Globus pallidus (tissue), 1 donor: ENCODE data around the gene PRICKLE1.

Experiments
- DNase-seq: peaks from one replicate; pipeline ENCODE4 v3.0.0-alpha.2; 2015; ENCODE audit warnings: low spot score

Gene PRICKLE1

GRCh38 chr12:42448841-42449240 is 140.7 kb downstream of the PRICKLE1 start:
- no peak for DNase-seq

GRCh38 chr12:42447371-42447786 is 142.2 kb downstream of the PRICKLE1 start:
- no peak for DNase-seq

- DNase-seq, result no peak
These were observed 142.8 kb downstream of the PRICKLE1 start for GRCh38 chr12:42446761-42447160.

- no peak for DNase-seq
These were observed 143.7 kb downstream of the PRICKLE1 start for GRCh38 chr12:42445891-42446290.

GRCh38 chr12:42444192-42444943 is 145.2 kb downstream of the PRICKLE1 start:
- no peak for DNase-seq

GRCh38 chr12:42442888-42443287 is 146.7 kb downstream of the PRICKLE1 start:
- DNase-seq, result no peak

GRCh38 chr12:42442311-42442759 is 147.2 kb downstream of the PRICKLE1 start:
- no peak for DNase-seq

GRCh38 chr12:42440608-42441007 is 148.9 kb downstream of the PRICKLE1 start:
- DNase-seq, result no peak

- no peak for DNase-seq
These were observed 156.9 kb downstream of the PRICKLE1 start for GRCh38 chr12:42432517-42433140.

- no peak for DNase-seq
These were observed 160.7 kb downstream of the PRICKLE1 start for GRCh38 chr12:42428850-42429249.

- no peak for DNase-seq
These were observed 162.8 kb downstream of the PRICKLE1 start for GRCh38 chr12:42426746-42427145.

GRCh38 chr12:42422785-42423184 is 166.8 kb downstream of the PRICKLE1 start:
- no peak for DNase-seq

- no peak for DNase-seq
These were observed 167.4 kb downstream of the PRICKLE1 start for GRCh38 chr12:42421844-42422779.

GRCh38 chr12:42420395-42420794 is 169.2 kb downstream of the PRICKLE1 start:
- no peak for DNase-seq

GRCh38 chr12:42410340-42410739 is 179.2 kb downstream of the PRICKLE1 start:
- DNase-seq, result no peak

GRCh38 chr12:42409471-42409870 is 180.1 kb downstream of the PRICKLE1 start:
- no peak for DNase-seq

- DNase-seq, result no peak
These were observed 182.2 kb downstream of the PRICKLE1 start for GRCh38 chr12:42407306-42407705.
